LoVo (cell line): ENCODE measurements around the gene OAS1.
A peak's percentile ranks its signal among the peaks of the same experiment; 100 is the strongest.
"Not testable (repeated sequence)": the region's sequence is repeated elsewhere in the genome, so short reads cannot be mapped to it uniquely, and the experiment has no call there.

Experiments used
- DNase-seq: peaks from one replicate; pipeline ENCODE4 v3.0.0-alpha.2; 2016; ENCODE audit warnings: low spot score

Gene OAS1

DNA sequence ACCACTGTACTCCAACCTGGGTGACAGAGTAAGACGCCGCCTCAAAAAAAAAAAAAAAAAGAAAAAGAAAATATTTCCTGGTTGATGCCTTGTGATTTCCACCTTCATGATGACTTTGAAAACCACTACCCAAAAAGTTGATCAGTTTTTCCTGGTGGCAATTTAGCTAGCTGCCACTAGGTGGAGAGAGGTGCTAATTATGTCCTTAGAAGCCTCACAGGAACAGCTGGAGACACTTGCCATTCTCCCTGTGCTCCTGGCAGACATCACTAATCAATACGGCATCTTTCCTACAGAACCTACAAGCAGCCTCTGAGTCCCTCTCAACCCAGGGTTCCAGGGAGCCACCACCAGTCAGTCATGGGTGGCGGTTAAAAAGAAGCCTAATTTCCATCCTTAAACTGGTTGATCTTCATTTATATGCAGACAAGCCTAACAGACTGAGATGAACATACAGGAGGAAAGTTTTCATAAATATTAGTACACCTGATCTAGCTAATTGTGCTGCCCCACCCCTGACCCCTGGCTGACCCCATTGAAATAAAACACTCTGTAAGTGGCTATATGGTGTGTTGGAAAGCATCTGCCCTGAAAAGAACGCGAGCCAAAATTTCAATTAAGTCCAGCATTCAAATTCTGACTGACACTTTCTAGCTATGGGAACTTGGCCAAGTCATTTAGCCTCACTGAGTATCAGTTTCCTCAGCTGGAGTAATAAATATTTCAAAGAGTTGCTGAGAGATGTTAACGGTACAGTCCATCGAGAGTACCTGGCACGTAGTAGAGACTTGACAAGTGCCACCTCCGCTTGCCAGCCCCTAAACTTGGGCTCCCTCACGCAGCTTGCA, 6.2 kb upstream of the OAS1 start:
- DNase-seq, result peak; percentile 73

DNA sequence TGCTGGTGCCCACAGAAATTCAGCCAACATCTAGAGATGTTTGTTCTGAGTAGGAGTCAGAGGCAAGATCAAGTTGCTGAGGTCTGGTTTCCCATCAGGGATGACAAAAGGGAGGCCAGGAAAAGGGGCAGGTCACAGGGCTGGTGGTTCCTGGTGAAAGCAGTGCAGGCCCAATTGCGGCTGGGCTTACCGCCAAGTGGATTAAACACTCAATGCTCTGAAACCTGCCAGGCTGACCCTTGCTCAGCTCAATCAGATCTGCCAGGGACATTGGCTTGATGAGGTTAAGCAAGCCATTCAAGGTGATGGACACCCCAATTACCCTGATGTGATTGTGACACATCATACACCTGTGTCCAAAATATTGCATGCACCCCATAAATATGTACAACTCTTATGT, 5.5 kb upstream of the OAS1 start:
- DNase-seq, result peak; percentile 23

DNA sequence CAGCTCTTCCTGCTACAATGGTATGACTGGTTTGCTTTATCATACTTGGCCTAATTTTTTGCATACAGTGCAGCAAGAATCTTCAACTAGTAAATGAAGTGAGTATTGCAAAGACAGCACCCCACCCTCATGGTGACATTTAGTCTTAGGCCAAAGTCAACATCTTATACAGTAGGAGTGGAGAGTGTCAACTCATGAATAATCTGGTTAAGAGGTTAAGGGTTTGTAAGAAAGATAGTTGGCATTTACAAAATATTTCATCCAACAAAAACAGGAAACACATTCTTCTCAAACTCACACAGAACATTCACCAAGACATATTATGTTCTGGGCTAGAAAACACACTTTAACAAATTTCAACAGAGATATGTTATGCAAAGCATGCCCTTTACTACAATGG, 2.2 kb upstream of the OAS1 start:
- DNase-seq, result peak; percentile 48

DNA sequence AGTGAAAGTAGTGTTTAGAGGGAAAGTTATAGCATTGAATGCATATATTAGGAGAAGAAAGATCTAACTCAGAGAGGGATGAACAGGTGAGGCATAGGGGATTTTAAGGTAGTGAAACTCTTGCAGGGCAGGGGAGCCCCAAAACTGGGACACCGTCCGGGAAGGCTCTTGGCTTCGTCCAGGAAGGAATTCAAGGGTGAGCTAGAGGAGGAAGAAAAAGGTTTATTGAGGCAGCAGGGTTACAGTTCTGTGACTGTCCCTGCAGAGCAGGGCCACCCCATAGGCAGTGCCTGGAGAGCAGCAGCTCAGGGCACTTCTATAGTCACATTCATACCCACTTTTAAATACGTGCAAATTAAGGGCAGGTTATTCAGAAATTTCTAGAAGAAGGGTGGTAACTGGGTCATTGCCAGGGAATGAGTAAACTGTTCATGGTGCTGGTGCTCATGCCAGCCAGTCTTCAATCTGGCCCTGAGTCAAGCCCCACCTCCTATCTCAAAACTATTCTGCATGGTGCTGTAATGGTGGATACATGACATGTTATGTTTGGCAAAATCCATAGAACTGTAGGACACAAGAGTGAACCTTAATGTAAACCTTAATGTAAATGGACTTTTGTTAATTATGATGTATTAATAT, 1.2 kb upstream of the OAS1 start:
- peak; percentile 49 for DNase-seq

DNA sequence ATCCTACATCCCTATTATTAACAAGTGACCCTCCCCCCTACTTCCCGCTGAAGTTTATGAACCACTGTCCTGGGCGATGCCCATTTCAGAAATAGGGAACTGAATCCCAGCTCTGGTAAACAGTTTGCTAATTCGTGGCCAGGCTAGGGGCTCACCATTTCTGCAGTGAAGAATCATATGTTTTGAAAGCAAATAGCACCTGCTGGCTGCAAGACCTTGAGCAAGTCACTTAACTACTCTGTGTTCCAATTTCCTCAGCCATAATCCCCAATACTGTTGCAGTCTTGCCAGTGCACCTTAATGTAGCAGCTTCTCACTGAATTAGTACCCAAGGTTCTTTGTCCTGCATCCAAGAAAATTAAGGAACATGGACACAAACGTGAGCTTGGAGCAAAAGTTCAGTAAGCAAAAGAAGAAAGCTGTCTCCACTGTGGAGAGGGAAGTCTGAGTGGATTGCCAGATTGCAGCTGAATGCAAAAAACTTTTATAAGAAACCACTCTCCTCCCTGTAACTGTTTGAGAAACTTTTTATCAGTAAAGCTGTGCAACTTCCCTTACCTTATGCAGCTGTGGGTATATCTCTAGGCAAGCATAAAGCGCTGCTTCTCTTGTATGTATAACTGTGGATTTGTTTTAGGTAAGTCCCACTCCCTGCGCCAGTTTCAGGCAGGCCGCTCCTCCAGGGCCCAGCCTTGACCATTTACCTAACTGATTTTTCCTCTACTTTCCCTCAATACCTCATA, 824 bp downstream of the OAS1 start:
- no peak for DNase-seq

DNA sequence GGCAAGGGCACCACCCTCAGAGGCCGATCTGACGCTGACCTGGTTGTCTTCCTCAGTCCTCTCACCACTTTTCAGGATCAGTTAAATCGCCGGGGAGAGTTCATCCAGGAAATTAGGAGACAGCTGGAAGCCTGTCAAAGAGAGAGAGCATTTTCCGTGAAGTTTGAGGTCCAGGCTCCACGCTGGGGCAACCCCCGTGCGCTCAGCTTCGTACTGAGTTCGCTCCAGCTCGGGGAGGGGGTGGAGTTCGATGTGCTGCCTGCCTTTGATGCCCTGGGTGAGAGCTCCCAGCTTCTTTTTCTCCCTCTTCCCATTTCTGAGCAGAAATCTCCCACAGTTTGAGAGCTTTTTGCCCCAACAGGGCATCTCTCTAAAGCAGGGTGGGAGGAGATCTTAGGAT, 1.8 kb downstream of the OAS1 start:
- DNase-seq, result no peak

DNA sequence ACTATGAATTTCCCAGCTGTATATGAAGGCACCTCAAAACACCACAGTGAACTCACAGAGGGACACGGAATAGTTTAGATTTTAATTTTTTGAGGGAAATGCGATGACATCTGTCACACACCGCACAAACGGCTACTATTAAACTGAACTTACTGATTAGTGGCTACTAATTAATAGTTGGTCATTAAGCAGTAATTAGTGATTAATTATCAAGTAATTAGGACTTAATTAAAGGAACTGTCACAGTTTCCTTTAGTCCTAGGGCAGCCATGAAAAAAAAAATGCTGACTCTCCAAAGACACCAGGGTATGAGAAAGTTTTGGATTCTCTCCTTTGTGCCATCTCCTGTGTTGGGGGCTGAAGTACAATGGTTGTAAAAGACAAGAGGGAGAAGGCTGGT, 2.9 kb downstream of the OAS1 start:
- no peak for DNase-seq

DNA sequence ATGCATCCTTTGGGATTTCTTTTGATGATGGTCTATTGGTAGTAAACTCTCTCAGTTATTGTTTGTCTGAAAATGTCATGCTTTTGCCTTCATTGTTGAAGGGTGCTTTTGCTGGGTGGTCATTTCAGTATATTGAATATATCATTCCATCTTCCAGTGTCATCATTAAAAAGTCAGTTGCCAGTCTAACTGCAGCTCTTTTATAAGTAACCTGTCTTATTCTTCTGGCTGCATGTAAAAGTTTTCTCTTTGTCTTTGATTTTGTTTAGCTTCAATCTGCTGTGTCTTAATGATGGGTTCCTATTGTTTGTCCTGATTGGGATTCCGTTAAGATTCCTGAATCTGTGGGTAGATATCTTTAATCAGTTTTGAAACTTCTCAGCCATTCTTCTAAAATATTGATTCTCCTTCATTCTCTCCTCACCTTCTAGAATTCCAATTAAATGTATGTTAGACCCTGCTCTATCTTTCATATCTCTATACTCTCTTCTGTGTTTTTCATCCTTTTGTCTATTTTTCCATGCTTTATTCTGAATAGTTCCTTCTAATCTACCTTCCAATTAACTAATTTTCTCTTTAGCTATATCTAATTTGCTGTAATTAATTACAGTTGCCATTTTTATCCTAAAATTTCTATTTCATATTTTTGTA, 6.4 kb downstream of the OAS1 start:
- no peak for DNase-seq

DNA sequence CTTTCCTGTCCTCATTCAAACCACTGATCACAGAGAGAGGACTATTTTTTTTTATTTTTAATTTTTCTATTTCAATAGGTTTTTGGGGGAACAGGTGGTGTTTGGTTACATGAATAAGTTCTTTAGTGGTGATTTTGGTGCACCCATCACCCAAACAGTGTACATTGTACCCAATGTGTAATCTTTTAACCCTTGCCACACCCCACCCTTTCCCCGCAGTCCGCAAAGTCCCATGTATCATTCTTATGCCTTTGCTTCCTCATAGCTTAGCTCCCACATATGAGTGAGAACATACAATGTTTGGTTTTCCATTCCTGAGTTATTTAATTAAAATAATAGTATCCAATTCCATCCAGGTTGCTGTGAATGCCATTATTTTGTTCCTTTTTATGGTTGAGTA, 7.1 kb downstream of the OAS1 start:
- not testable (repeated sequence) for DNase-seq

DNA sequence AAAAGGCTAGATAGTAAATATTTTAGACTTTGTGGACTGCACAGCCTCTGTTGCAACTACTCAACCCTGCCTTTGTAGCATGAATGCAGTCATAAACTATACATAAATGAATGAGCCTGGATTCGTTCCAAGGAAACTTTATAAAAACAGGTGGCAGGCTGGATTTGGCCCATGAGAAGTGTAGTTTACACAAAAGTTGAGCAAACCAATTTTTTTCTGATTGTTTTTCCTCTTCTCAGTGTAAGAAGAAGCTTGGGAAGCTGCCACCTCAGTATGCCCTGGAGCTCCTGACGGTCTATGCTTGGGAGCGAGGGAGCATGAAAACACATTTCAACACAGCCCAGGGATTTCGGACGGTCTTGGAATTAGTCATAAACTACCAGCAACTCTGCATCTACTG, 9.5 kb downstream of the OAS1 start:
- DNase-seq, result peak; percentile 26

DNA sequence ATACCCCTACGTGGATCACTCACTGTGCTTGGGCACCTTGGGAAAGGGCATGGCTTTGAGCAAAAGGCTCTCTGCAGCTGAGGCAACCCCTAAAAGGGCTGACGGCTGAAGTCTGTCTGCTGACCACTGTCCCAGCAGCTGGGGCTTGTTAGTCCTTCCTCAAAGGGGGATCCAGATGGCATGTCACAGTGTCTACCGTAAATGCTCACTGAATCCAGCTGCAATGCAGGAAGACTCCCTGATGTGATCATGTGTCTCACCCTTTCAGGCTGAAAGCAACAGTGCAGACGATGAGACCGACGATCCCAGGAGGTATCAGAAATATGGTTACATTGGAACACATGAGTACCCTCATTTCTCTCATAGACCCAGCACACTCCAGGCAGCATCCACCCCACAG, 12.4 kb downstream of the OAS1 start:
- no peak for DNase-seq

DNA sequence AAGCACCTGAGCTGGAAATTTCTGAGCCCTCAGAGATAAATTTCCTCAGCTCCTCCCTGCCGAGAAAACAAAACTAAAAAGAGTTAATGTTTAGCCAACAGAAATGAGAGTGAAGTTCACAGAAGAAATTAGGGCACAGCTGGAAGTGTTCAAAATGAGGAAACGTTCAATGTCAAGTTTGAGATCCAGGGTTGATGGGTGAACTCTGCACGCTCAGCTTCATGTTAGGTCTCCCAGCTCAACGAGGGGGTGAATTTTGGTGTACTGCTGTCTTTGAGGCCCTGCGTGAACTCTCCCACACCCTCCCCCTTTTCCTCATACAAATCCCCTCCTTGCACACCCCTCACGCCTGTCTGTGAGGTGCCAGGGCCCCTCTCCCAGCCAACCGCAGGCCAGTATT, 18.2 kb downstream of the OAS1 start:
- DNase-seq, result peak; percentile 24

DNA sequence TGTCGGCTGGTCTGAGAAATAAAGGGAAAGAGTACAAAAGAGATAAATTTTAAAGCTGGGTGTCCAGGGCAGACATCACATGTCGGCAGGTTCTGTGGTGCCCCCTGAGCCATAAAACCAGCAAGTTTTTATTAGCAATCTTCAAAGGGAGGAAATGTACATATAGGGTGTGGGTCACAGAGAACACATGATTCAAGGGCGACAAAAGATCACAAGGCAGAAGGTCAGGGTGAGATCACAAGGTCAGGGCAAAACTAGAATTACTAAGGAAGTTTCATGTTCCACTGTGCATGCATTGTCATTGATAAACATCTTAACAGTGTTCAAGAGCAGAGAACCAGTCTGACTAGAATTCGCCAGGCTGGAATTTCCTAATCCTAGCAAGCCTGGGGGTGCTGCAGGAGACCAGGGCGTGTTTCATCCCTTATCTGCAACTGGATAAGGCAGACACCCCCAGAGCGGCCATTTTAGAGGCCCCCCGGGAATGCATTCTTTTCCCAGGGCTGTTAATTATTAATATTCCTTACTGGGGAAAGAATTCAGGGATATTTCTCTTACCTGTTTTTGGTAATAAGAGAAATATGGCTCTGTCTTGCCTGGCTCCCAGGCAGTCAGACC, 19.8 kb downstream of the OAS1 start:
- not testable (repeated sequence) for DNase-seq

DNA sequence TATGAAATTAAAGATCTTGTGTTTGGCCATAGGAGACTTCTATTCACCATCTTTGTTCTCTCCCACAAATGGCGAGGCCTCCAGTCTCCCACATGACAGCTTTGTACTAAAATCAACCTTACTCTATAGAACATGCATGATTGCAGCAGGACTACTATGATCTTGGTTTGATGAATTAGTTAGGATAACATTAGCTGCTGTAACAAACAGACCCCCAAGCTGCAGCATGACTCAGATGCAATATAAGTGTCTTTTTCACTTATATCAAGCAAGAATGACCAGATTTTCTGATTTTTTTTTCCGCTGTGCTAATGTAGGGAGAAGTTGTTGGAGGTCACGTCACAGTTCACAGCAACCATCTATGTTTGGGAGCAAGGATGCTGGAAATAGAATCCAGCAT, 20.7 kb downstream of the OAS1 start:
- no peak for DNase-seq

DNA sequence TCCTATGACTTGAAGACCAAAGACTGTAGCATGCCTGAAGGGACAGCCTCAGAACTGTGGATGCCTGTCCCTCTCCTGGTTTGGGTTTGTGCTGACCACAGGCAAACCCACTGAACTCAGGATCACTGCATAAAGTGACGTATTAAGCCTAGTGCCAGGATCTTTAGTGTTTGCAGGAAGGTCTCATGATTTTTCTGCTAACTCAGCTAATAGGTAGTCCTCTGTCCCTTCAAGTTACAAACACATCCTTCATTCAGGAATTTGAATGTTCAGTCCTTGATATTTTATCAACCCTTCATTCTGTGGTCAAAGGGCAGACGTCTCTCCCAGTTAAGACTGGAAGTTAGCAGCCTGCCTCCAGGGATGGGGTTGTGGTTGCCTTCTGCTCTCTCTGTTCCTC, 21.2 kb downstream of the OAS1 start:
- no peak for DNase-seq

DNA sequence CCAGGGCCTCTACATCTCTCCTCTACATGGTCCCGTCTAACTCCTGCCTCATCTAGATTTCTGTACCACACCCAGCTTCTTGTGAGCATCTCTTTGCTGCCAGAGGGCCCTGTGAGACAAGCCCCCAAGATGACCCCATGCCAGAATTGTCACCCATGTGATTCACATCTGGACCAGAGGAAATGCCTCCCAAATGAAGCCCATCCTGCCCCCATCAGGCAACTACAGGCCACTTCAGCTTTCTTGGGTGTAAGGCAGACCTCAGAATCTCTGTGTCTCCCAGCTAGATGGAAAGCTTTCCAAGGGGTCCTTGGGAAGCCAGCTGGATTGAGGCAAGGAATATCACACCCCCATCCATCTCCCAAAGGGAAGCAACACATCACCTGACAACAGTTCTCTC, 22.2 kb downstream of the OAS1 start:
- no peak for DNase-seq

DNA sequence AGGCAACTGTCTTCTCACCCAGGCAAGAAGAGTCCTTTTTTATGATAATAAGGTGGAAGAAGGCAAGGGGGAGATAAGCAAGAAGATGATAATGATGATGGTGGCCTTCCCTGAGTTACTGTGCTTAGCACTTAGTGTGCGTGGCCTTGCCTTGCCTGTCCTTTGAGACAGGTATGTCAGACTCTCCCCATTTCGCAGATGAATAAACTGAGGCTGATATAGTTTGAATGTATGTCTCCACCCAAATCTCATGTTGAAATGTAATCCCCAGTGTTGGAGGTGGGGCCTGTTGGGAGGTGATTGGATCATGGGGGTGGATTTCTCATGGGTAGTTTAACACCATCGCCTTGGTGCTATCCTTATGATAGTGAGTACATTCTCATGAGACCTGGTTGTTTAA, 23.0 kb downstream of the OAS1 start:
- DNase-seq, result no peak

DNA sequence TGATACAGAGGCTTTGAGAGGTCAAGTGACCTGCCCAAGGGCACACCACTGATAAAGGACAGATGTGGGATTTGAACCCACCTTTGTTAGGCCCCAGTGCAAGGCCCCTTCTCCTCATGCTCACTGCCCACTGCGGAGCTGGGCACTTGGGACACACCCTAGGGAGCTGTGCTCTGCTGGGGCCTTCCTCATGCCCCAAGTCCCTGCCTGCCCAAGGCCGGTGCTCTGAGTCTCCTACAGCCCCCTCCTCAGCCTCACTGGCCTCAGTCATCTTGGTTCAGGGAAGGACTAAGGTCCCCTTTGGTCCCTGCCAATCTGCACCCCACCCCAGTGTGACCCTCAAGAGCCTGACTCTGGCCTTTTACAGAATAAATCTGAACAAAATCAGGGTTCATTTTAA, 23.6 kb downstream of the OAS1 start:
- no peak for DNase-seq

DNA sequence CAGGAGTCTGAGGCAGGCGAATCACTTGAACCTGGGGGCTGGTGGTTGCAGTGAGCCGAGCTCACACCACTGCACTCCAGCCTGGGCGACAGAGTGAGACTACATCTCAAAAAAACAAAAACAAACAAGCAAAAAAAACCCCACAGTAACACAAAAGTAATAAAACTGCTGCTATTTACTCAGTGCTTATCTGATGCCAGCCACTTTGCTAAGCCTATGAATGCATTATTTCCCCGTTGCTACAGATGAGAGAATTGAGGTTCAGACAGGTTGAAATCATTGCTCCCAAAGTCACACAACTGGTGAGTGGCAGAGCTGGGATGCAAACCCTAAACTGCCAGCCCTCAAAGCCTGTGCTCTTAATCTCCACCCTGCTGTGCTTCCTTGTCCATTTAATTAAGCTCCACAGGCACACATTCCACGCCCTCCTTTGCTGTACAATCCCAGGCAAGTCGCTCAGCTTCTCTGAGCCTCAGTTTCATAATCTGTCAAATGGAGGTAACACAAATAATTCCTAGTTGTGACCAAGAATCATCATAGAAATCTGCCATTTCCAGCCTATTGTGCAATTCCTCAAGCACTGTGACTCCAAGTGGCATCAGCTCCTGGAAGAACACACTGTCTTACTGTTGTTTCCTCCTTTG, 25.8 kb downstream of the OAS1 start:
- peak; percentile 24 for DNase-seq

DNA sequence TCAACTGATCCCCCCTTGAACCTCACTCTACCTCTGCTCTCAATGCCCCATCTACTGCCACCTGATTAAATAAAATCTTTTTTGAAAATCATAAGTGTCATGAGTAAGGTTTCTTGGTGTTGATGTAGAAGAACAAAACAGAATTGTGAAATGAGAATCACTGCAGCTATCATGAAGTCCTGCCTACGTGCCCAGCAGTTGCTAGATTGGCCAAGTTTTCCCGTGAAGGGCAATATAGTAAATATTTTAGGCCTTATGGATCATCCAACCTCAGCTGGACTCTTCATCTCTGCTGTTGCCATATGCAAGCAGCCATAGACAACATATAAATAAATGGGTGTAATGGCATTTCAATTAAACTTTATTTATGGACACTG, 26.4 kb downstream of the OAS1 start:
- DNase-seq, result no peak

DNA sequence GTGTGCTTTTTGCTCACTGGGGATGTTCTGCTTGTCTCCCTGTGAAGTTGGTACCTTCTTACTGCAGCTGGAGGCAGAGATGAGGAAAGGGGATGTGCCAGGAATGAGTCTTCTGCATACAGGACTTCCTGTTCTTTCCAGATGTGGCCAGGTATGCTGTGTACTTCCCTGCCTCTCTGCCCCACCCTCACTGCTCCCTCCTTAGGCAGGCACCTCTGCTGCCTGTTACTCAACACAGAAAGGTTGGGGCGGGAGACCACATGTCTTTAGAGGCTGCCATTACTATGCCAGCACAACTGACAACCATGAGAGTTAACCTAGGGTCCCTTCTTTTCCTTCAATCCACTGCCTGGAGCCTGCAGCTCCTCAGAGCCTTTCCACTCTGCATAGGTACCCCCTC, 29.5 kb downstream of the OAS1 start:
- no peak for DNase-seq

DNA sequence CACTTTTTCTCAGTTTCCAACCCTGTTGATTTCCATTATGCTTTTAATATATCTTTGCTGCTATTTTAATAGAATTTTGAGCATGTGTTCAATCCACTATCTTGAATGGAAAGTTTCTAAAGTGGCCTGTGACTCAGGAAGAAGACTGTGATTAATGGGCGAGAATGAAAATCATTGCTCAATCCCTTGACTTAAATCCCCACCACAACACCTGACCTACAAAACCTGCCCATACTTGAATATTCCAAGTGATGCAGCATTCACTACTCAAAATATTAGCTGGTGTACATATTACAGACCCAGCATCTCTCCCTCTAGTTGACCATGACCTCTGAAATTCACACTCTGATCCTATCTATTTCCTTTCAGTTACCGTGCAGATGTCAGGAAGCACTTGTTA, 30.2 kb downstream of the OAS1 start:
- DNase-seq, result no peak
